Measurements from ENCODE around the gene LRRC26.

LRRC26 gene

GRCh38 chr9:137198902-137199283 is 29.0 kb upstream of the LRRC26 start:
- DNase-seq: no peak

GRCh38 chr9:137198051-137198901 is 28.4 kb upstream of the LRRC26 start:
- no peak for DNase-seq

- peak; percentile 28 to 81 for DNase-seq
These were observed 25.8 kb upstream of the LRRC26 start for GRCh38 chr9:137195525-137196220.

GRCh38 chr9:137194909-137195308 is 25.1 kb upstream of the LRRC26 start:
- DNase-seq: no peak

GRCh38 chr9:137194388-137194787 is 24.5 kb upstream of the LRRC26 start:
- DNase-seq: no peak

GRCh38 chr9:137193771-137194170 is 23.9 kb upstream of the LRRC26 start:
- no peak for DNase-seq

GRCh38 chr9:137192859-137193258 is 23.0 kb upstream of the LRRC26 start:
- no peak for DNase-seq

GRCh38 chr9:137192448-137192780 is 22.6 kb upstream of the LRRC26 start:
- DNase-seq: no peak

- no peak for DNase-seq
These were observed 22.0 kb upstream of the LRRC26 start for GRCh38 chr9:137191691-137192447.

GRCh38 chr9:137191245-137191644 is 21.4 kb upstream of the LRRC26 start:
- DNase-seq: no peak

- DNase-seq: no peak
These were observed 20.5 kb upstream of the LRRC26 start for GRCh38 chr9:137190315-137190856.

- DNase-seq: no peak
These were observed 19.7 kb upstream of the LRRC26 start for GRCh38 chr9:137189297-137190295.

GRCh38 chr9:137188490-137189296 is 18.8 kb upstream of the LRRC26 start, which contains the start of the genes ANAPC2 and SSNA1:
TSS of gene ANAPC2 (minus strand) at chr9:137188560. CDS start at chr9:137188532, 28 bp downstream.
TSS of gene SSNA1 (plus strand) at chr9:137188676. CDS start at chr9:137188727, 51 bp downstream.
- peak; percentile 67 to 69 for DNase-seq

- no peak for DNase-seq
These were observed 18.2 kb upstream of the LRRC26 start for GRCh38 chr9:137188086-137188489.

- no peak for DNase-seq
These were observed 17.5 kb upstream of the LRRC26 start for GRCh38 chr9:137187386-137187785.

- no peak for DNase-seq
These were observed 16.5 kb upstream of the LRRC26 start for GRCh38 chr9:137186385-137186784.

GRCh38 chr9:137185921-137186320 is 16.1 kb upstream of the LRRC26 start:
- no peak for DNase-seq

GRCh38 chr9:137184881-137185660 is 15.2 kb upstream of the LRRC26 start:
- DNase-seq: no peak

- DNase-seq: no peak
These were observed 14.2 kb upstream of the LRRC26 start for GRCh38 chr9:137183980-137184595.

GRCh38 chr9:137182836-137183235 is 13.0 kb upstream of the LRRC26 start:
- DNase-seq: no peak
